Urinary bladder (tissue), 4 donors: ENCODE results near the gene PRKD2. TPM values are rescaled to one million over a fixed set of nuclear protein-coding genes. Genes with fewer than 3 reads are reported as not detected.

Experiments
- DNase-seq: peaks from one replicate; pipeline ENCODE4 v3.0.0-alpha.2; 2015; ENCODE audit errors: extremely low spot score
- H3K27ac ChIP-seq: one replicate; pipeline ENCODE4 v1.5.1; 2013; ENCODE audit warnings: low read depth, mild to moderate bottlenecking, moderate library complexity
- H3K36me3 ChIP-seq: one replicate; pipeline ENCODE4 v1.6.1; 2013; ENCODE audit warnings: mild to moderate bottlenecking, moderate library complexity; ENCODE audit not compliant: insufficient read depth
- H3K4me1 ChIP-seq: one replicate; pipeline ENCODE4 v1.6.1; 2013; ENCODE audit warnings: mild to moderate bottlenecking, moderate library complexity; ENCODE audit not compliant: insufficient read depth
- H3K4me3 ChIP-seq: one replicate; pipeline ENCODE4 v1.5.1; 2013; ENCODE audit warnings: low read depth, low read length
- WGBS: extraction: QIAGEN DNeasy Blood & Tissue Kit; methylation state at CpG from one replicate; pipeline ENCODE4 v1.1.7; 2013; 5-methylcytosine and 5-hydroxymethylcytosine counted together
- polyA plus RNA-seq: library from polyadenylated mRNA; stranded (reverse); fragments of 200-250 nt; gene quantifications from one replicate; pipeline ENCODE4 v1.2.3, GENCODE V29; 2013
- total RNA-seq: library from RNA; depleted of rRNA; stranded (reverse); fragments of >200 nt; gene quantifications from one replicate; pipeline ENCODE4 v1.2.3, GENCODE V29; 2014
- donor health status: healthy with polysubstance abuse.
- donor health status: healthy.

The PRKD2 gene
- total and polyA plus RNA-seq, 2 donors: 12.1 to 29.9 TPM

DNA sequence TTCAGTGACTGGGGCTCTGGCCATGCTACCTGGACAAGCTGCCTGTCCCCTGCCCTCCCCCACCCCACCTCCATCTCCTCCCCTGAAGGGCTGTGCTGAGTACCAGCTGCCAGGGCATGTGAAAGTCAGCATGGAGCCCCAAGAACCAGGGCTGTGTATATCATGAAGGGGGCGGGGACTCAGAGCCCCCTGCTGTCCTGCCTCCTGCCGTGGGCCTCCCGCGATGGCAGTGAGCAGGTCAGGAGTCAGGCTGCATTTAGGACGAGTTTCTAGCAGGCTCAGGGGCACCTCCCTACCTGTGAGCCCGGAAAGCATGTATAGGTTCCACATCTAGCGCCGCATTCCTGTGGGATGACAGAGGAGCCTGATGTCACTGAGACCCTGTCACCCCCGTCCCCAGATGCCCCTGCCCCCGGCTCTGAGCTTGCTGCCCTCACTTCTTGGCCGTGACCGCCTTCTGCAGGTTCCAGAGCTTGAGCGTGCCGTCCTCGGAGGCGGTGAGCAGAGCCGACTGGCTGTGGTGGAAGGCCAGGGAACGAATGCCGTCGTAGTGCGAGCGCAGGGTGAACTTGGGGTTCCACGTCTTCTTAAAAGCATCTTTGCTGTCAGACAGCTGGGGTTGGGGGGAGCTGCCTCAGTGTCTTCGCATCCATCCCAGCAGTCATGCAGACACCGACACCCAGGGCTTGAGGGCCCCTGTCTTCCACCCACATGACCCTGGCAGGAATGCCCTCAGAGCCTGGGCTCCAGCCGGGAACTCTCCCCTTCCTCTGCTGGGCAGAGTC lies 8.3 kb upstream of the PRKD2 start:
- Histone ChIP-seq H3K36me3 (peaks cover 11% of the 10 kb centered on the region), H3K27ac (no peak overlapping the region), H3K4me1 (no peaks in the 10 kb centered on the region), H3K4me3 (no peak overlapping the region)
- 91% methylated on average over 26 of the region's 26 CpGs for WGBS
- no peak for DNase-seq

DNA sequence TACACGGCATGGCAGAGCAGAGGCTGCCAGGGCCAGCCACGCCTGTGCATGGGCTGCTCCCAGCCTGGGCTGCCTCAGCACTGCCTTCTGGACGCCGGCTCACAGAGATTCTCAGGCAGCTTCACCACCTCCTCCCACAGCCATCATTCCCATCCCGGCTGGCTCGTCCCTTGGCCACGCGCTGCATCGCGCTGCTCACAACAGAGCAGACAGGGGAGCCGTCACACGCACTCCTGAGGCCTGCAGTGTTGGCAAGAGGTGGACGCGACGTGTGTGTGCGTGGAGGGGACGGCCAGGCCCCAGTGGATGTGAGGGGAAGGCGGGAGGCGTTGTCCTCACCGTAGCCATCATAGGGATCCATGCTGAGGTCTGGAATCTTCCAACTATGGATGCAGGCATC lies 7.6 kb upstream of the PRKD2 start:
- Histone ChIP-seq H3K36me3 (peaks cover 13% of the 10 kb centered on the region), H3K4me3 (no peak overlapping the region), H3K27ac (no peak overlapping the region), H3K4me1 (no peaks in the 10 kb centered on the region)
- no peak for DNase-seq
- 86% methylated on average over 20 of the region's 20 CpGs for WGBS

DNA sequence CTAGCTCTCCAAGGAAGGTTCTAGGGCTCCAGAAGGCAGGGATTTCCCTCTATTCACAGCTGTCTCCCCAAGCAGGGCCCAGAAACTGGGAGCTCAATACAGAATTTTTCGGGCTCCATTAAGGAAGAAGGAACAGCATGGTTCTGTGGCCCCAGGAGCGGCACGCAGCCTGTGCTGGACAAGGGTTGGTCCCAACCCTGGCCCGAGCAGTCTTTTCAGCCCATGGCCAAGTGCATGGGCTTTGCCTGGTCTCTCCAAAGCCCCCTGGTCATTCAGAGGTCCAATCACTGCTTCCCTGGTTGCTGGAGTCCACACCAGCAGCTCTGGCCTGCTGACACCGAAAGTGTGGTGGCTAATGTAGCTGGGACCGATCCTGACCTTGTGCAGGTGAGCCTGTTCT lies 6.6 kb upstream of the PRKD2 start:
- Histone ChIP-seq H3K4me3 (no peak overlapping the region), H3K27ac (no peak overlapping the region), H3K4me1 (no peaks in the 10 kb centered on the region), H3K36me3 (peaks cover 13% of the 10 kb centered on the region)
- no peak for DNase-seq
- WGBS: 96% methylated on average over 6 of the region's 6 CpGs

DNA sequence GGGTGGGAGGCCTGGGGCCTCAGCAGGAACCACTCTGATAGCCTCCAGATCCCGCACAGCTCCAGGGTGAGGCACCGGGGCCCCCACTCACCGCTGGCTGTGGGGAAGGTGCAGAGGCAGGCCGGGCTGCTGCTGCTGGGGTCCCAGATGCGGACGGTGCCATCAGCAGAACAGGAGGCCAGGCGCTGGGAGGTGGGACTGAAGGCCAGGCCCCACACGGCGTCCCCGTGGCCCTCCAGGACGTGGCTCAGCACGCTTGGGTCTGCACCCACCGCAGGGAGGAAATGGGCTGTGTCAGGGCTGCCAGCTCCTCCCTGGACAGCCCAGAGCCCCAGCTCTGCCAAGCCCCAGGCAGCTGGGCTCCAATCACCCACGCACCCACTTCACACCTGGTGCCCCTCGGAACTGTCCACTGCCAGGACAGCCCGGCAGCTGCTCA lies 6.1 kb upstream of the PRKD2 start:
- no peak for DNase-seq

DNA sequence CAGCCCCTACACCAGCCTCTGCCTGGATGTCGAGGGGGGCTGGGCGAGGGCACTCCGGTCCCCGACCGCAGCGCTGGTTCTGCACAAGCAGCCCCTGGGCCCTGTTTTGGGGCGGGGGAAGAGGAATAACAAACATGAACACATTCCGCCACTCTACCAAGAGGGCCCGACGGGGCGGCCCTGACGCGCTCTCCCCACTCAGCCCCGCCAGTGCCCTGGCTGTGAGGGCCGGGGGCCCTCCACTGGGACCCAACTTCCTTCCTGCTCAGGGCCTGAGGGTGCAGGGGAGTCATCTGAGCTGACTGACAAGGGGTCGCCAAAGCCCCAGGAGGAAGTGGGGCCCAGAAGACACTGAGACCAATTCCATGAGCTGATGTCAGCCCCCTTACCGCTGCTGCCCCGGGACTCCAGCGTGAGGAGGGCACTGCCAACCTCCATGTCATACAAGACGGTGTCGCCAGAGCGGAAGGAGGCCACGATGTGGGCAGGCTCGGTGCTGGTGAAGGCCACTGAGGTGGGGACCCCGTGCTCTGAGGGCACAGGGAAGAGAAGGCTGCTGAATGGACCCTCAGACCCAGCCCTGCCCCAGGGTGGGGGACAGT lies 5.6 kb upstream of the PRKD2 start:
- H3K27ac ChIP-seq: no peak overlapping the region
- DNase-seq: no peak
- H3K4me1 ChIP-seq: no peaks in the 10 kb centered on the region
- no peak overlapping the region for H3K4me3 ChIP-seq
- 85% methylated on average over 25 of the region's 25 CpGs for WGBS
- peaks cover 13% of the 10 kb centered on the region for H3K36me3 ChIP-seq

More for the DNA sequence above, 6.1 kb upstream of the PRKD2 start:
- Histone ChIP-seq H3K4me3 (no peak overlapping the region), H3K36me3 (peaks cover 13% of the 10 kb centered on the region), H3K27ac (no peak overlapping the region), H3K4me1 (no peaks in the 10 kb centered on the region)
- WGBS: 90% methylated on average over 16 of the region's 16 CpGs

DNA sequence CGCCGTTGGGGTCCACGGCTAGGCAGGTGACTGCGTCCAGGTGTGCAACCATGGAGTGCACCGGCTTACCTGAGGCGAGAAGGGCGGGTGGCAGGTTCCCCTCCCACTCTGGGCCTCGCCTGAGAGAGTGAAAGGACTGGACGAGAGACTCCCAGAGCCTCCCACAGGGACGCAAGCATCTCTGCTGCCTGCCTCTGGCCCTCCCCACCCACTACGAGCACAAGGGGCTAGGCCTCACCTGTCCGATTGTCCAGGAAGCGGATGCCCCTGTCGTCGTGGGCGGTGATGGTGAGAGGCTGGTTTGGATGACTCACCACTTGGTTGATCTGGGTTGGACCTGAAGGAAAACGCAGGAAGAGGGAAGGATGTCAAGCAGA lies 5.1 kb upstream of the PRKD2 start:
- 85% methylated on average over 17 of the region's 17 CpGs for WGBS
- no peaks in the 10 kb centered on the region for H3K4me1 ChIP-seq
- H3K4me3 ChIP-seq: no peak overlapping the region
- no peak for DNase-seq
- H3K27ac ChIP-seq: no peak overlapping the region
- peaks cover 13% of the 10 kb centered on the region for H3K36me3 ChIP-seq

DNA sequence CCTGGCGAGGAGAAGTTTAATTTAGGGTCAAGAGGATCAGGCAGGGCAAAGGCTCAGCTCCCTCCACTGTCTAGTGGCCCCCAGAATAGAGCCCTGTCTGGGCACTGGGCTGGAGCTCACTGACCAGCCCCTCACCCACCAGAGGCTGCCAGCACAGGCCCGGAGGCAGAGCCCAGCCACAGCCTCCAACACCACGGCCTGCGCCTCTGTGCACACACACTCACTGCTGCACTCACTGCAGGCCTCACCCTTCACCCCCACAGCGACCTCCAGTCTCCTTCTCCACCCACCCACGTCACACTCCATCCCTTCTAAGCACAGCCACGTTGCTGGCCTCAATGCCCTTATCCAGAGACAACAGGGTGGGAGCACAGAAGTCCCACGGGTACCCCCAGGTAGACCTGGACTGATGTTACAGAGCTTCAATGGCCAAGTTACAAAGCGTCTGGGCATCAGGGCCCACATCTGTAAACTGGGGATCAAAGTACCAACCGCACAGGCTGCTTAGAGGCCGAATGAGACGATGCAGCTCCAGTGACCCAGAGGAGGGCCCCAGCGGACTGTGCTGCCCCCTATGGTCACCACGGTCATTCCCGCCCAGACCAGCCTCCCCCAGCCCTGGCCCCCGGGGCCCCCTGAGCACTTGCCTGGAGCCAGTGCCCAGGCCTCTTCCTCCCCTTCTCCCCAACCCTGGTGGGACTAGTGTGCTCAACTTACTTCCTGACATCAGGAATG lies 4.5 kb upstream of the PRKD2 start:
- no peaks in the 10 kb centered on the region for H3K4me1 ChIP-seq
- no peak overlapping the region for H3K27ac ChIP-seq
- WGBS: 80% methylated on average over 16 of the region's 16 CpGs
- no peak for DNase-seq
- H3K36me3 ChIP-seq: peaks cover 13% of the 10 kb centered on the region
- H3K4me3 ChIP-seq: no peak overlapping the region

DNA sequence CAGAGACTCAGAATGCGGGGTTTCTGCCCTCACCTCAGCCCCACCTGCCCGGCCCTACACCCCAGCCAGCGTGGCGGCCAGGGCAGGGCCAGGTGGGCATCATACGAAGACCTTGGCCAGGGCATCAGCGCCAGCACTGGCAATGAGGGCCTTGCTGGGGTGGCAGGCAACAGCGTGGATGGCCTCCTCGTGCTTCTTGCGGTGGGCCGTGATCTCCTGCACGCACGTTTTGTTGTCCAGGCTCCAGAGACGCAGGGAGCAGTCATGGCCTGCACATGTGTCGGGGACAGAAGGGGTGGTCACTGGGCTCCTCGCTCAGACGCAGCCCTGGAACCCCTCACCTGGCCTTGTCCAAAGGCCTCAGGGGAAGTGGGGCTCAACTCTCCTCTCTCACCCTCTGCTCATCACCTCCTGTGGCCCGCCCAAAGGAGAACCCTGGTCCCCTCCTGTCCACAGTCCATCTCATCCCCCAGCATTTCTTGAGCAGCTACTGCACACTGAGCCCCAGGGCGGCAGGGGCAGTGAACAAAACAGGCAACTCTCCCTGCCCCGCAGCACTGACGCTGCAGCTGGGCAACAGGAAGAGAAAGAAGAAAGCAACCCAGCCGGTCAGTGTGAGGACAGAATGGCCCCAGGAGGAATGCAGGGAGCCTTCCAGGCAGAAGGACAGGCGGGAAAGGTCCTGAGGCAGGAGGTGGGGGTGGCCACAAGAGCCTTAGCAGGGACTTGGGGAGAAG lies 3.8 kb upstream of the PRKD2 start:
- Histone ChIP-seq H3K27ac (no peak overlapping the region), H3K4me1 (no peaks in the 10 kb centered on the region), H3K4me3 (no peak overlapping the region), H3K36me3 (peaks cover 10% of the 10 kb centered on the region)
- no peak for DNase-seq
- WGBS: 89% methylated on average over 22 of the region's 22 CpGs

DNA sequence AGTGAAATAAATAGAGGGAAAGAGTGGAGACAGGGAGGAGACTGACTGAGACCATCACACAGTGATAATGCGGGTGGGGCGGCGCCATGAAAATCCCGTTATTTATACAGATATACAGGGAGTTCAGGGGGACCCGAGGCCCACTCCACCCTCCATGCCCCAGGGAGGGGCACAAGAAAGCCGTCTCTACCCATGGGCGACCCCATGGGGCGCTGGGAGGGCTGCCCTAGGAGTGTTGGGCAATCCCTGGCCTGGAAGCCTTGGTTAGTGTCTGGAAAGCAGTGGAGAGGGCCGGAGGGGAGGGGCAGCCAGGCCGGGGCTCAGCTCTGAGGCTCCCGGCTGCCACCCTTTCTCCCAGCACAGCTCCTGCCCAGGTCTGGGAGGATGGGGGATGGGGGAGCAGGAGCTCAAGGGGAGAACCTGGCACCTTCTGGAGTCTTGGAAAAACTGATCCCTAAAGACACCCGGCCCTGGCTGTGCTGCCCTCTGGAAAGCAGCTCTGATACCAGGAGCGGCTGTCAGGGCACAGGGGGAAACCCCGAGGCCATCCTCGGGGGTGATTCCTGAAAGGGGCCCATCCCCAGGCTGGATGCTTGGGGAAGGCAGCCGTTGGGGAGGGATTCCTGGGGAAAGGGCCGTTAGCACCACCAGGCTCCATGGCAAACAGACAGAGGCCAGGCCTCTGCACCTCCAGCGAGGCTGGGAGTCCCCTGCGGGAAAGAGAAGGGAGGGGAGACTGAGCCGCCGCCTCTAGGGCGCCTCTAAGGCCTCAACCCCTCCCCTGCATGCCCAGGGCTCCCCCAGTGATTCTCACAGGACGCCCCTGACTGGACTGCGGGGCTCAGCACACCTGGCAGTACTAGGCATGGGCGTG lies 3.0 kb upstream of the PRKD2 start:
- Histone ChIP-seq H3K36me3 (peaks cover 10% of the 10 kb centered on the region), H3K4me1 (no peaks in the 10 kb centered on the region), H3K27ac (no peak overlapping the region), H3K4me3 (no peak overlapping the region)
- DNase-seq: no peak
- 68% methylated on average over 25 of the region's 25 CpGs for WGBS

DNA sequence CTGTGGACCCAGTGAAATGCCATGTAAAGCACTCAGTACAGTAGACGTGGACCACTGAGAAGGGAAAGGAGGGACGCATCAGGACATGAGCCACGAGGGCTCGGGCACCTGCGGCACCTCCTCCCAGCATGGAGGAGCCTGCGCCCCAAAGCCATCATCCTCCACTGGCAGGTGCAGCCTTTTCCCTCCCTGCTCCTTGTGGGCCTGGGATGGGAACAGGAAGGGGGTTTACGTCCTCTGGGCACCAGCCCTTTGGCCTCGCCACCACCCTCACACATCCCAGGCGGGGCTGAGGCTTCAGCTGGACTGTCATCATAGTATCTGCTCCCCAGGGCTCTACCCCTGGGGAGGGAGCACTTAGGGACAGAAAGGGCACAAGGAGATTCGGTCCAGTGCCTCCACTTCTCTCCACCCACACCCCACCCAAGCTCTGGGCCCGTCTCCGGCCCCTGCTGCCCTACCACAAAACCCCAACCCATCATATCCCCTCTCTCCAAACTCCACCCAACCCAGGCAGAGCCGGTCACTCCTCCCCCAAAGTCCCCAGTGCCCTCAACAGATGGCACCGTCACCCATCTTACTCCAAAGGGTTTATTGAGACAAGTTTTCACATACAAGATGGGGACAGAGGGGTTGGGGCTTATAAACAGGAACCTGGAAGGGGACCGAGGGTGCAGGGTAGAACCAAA lies 2.2 kb upstream of the PRKD2 start:
- Histone ChIP-seq H3K4me1 (no peaks in the 10 kb centered on the region), H3K36me3 (peaks cover 10% of the 10 kb centered on the region), H3K27ac (no peak overlapping the region), H3K4me3 (no peak overlapping the region)
- DNase-seq: no peak
- 75% methylated on average over 15 of the region's 15 CpGs for WGBS

DNA sequence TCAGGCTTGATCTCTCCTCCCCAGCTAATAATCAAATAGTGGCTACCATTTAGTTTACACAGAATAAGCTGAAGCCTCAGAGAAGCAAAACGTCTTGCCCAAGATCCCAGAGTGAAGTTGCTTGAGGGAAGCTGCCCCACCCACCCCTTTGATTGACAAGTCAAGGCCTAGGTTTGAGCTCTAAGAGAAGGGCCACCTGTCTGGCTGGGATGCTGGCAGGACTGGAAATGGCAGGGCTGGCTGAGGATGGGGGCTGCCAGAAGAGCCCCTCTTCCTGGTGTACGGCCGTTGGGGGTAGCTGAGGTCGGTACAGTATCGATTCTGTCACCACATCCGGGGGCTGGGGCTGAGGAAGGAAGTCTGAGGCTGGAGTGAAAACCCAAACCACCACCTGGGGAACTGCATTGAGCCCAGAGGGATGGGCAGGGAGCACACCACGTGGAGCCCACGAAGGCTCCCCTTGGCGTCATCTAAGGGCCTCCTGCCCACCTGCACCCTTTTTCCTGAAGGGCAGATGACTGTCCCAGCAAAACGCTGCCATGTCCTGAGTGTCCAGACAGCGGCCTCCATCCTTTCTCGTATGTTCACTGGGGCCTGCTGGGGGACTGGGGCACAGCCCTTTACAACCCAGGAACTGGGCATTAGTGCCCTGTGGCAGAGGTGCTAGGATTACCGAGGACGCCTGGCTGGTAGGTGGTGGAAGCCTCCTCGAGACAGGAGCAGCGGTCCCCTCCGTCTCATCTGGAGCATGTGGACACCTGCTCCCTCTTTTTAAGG lies 1.4 kb upstream of the PRKD2 start:
- Histone ChIP-seq H3K27ac (no peak overlapping the region), H3K4me3 (no peak overlapping the region), H3K4me1 (no peaks in the 10 kb centered on the region), H3K36me3 (peaks cover 10% of the 10 kb centered on the region)
- DNase-seq: no peak
- WGBS: 66% methylated on average over 17 of the region's 17 CpGs

DNA sequence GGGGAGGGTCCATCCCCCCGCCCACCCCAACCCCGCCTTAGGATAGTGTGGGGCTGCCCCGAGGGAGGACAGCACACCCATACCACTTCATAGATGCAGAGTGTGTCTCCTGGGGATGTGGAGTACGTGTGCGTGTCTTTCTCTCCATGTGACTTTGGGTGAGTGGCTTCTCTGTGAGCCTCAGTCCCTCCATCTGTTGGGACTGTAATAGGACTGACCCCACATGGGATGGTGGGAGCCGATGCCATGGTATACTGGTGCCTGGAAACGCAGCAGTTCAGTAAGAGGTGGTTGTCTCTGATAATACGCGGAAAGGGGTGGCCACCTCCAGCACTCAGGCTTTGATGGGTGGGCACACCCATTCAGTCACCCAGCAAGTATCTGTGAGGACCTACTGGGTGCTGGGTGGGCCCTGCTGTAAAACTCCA lies 816 bp upstream of the PRKD2 start:
- peak overlapping the region; percentile 82 for H3K4me3 ChIP-seq
- H3K36me3 ChIP-seq: peaks cover 6% of the 10 kb centered on the region
- H3K4me1 ChIP-seq: no peaks in the 10 kb centered on the region
- no peak for DNase-seq
- H3K27ac ChIP-seq: peak overlapping the region; percentile 85
- 25% methylated on average over 9 of the region's 9 CpGs for WGBS
